ENCODE measurements around the gene NCKAP5. TPM values are rescaled to one million over a fixed set of nuclear protein-coding genes. Genes with fewer than 3 reads are reported as not detected.

The NCKAP5 gene
- total and polyA plus RNA-seq, 9 of the 15 experiments (the other 6 are each of a cell fraction or from before 2014, with no cell fraction given) = not detected

- no peaks in the 10 kb centered on the region for H3K9me3 ChIP-seq (replicated peaks; ENCODE audit: control insufficient read depth, insufficient read depth, low read depth, low read length)
- DNase-seq (ENCODE audit: extremely low read depth in 1 of 4, low spot score in 3 of 4) = no peak
- no peaks in the 10 kb centered on the region for H3K79me2 ChIP-seq (ENCODE audit: control insufficient read depth, insufficient read depth, low read length)
- H3K4me1 ChIP-seq (replicated peaks in 1 of 2; ENCODE audit: control insufficient read depth in 2 of 2, insufficient read depth in 2 of 2, low read length in 2 of 2) = no peaks in the 10 kb centered on the region
- H4K20me1 ChIP-seq (replicated peaks; ENCODE audit: control insufficient read depth, insufficient read depth, low read length) = no peaks in the 10 kb centered on the region
- POLR2A ChIA-PET = no interaction called here
- H3K27me3 ChIP-seq (ENCODE audit: control insufficient read depth in 2 of 2, insufficient read depth in 2 of 2, low read length in 2 of 2) = no peaks in the 10 kb centered on the region
- CTCF ChIA-PET (ENCODE audit: low intra/inter-chr PET ratio) = no interaction called here
- H3K4me2 ChIP-seq (ENCODE audit: insufficient read depth, low read length) = no peak overlapping the region
- no peaks in the 10 kb centered on the region for H3K9me1 ChIP-seq (ENCODE audit: control insufficient read depth, insufficient read depth, low read length)
- WGBS (ENCODE audit: insufficient coverage, low coverage, missing lambda C conversion rate) = 0% methylated on average over 1 of the region's 1 CpG
- H3K36me3 ChIP-seq (ENCODE audit: control insufficient read depth, insufficient read depth, low read length) = no peaks in the 10 kb centered on the region
- ATAC-seq = no peak
- H3K27ac ChIP-seq (ENCODE audit: extremely low read depth, low read depth, low read length) = no peak overlapping the region
- in situ Hi-C loops (cut with MboI) = no loop called here
- H3K9ac ChIP-seq (ENCODE audit: insufficient read depth in 1 of 2, low read depth in 2 of 2, low read length in 2 of 2) = no peak overlapping the region
- no peak for TF ChIP-seq MEIS2 (IDR thresholded peaks at IDR 0.05; ENCODE audit: partially characterized antibody)
- no peak for TF ChIP-seq ZNF277 (CRISPR knock-in tag; IDR thresholded peaks at IDR 0.05; ENCODE audit: borderline replicate concordance)
- TF ChIP-seq ZBTB33 (CRISPR knock-in tag; IDR thresholded peaks at IDR 0.05) = no peak
- no TSS peak for BruUV-seq (replicated peaks)
- FAIRE-seq = no peak
- intact Hi-C loops (cut with micrococcal nuclease) = no loop called here
- no peak overlapping the region for H2AFZ ChIP-seq (ENCODE audit: low read depth, low read length)
- H3K4me3 ChIP-seq = no peak overlapping the region
These were observed 11.0 kb upstream of the NCKAP5 start for GRCh38 chr2:133579274-133579673.

Data from K562 (cell line).